SW480 (cell line): ENCODE results near the gene S100A7A.
"Not testable (repeated sequence)": the region's sequence is repeated elsewhere in the genome, so short reads cannot be mapped to it uniquely, and the experiment has no call there.

Experiments used
- DNase-seq: peaks from one replicate; pipeline ENCODE4 v3.0.0-alpha.2; 2016; ENCODE audit warnings: low spot score

The S100A7A gene

DNA sequence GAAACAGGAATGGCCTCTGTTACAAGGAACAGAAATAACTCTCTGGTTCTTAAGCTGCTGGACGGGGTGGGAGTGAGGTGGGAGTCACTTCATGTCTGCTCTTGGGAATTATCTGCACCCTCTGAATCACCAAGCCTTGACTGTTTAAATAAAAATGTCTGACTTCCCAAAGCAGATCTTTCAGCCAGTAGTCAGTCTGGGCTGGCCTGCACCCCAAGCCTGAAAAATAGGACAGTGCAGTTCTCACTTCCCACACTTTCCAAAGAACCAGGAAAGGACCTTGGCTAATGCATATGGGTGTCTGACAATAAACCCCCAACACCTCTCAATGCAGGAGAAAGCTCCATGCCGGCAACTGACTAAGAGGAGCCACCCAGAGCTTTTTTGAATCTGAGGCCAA, 43.3 kb downstream of the S100A7A start:
- no peak for DNase-seq

DNA sequence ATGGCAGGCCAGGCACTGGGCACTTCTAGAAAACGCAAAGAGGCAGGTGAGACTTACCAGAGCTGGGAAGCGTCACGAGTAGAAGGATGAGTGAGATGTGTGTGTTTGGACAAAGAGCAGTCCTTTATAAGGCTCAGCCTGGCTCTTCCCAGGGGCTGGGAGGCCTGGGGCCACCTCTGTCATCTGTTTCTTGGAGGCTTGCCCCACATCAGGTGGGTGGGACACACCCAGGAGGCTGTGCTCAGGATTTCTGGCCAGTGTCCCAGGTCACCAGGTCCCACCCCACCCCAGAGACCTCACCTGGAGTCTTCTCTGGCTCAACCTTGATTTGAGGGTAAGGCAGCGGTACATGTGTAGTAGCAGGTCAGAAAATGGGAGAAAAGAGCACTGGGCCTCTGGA, 44.2 kb downstream of the S100A7A start, which contains the start of gene S100A7:
Gene S100A7 (minus strand): TSS at position 101 of the 400 bp plus-strand sequence. CDS start 1,638 bp downstream, outside the sequence.
- DNase-seq, result no peak

DNA sequence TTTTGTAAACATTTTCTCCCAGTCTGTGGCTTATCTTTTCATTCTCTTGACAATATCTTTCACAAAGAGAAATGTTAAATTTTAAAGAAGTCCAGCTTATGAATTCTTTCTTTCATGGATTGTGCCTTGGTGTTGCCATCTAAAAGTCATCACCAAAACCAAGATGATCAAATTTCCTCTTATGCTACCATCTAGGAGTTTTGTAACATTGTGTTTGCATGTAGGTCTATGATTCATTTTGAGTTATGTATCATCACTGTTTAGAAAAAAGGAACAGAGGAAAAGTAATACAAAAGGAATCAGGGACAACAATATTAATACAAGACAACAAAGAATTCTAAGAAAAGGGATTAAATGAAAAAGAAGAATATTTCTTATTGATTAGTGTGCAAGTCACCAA, 46.4 kb downstream of the S100A7A start:
- DNase-seq, result not testable (repeated sequence)

DNA sequence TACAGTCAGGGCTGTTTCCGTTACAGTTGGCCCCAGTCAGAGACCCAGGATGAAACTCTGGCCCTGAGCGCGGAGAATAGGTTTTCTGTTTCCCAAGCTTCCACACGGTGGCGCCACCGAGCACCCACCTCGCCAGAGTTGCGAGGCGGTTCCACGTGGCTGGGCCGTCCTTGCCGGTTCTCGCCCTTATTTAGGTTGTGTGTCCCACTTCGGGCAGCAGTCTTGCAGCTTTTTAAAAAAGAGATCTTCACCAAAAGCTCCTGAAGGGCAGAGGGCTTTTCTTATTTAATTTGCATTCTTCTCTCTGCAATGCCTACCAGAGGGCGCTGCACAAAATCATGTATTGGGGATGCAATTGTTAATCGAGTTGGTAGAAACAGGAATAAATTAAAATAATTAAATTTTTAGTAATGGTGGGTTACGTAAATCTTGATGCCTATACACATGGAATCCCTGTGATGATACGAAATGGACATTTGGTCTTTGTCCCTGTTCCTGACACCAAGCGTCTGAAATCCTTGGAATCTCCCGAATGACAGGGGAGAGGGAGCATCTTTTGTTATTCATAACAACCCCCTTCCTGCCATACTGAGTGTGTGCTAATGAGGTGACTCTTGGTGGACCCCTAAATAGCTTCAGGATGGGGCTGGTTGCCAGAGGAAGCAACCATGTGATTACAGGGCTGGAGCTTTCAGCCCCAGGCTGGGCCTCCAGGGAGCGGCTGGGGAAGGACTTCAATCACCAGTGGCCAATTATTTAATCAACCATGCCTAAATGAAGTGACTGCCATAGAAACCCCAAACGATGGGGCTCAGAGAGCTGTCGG, 49.7 kb downstream of the S100A7A start:
- peak; percentile 4 for DNase-seq

DNA sequence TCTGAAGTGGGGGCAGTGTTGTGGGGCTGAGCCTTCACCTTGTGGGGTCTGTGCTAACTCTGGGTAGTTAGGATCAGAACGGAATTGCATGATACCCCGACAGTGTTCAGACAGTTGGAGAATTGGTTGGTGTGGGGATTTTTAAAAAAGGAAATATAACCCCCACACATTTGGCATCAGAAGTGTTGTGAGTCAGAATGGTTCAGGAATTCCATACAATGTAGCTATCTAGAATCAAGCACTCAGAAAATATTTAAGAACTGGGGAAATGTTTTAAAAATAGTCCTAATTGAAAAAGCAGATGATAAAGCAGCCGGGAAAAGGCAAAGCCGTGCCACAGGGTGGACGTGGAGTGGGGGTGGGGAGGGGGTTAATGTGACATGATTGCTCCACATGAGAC, 50.6 kb downstream of the S100A7A start:
- DNase-seq, result no peak

DNA sequence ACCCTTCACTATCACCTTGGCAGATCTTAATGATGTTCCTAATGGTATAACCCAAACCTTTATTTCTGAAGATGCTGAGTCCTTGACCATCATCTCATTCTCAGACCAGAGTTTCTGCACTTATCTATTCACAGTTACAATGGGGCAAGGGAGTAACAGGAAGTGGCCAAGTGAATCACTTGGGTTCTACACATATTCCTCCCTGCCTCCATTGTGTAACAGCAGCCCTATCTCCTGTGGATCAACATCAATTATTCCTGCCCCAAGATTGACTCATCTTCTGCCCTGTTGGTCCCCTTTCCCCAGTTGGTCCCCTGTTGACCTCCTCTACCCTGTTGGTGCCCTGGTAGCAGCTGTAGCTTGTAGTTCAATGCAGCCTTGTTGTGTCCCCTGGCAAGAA, 54.4 kb downstream of the S100A7A start:
- no peak for DNase-seq
